OCI-LY3 (cell line): ENCODE measurements around the gene EEF2K.

Experiments
- H2AFZ ChIP-seq: fragments of 200-600, 300-600 bp; shearing (Covaris generic); 2 replicates; pipeline ENCODE4 v1.6.0; 2014; ENCODE audit warnings: antibody characterized with exemption, low read depth, low read length
- H3K27ac ChIP-seq: fragments of 200-600, 300-600 bp; sonication (generic); 2 replicates; pipeline ENCODE4 v1.5.1; 2014; ENCODE audit warnings: mild to moderate bottlenecking, low read length, moderate library complexity, mixed read lengths
- H3K27me3 ChIP-seq: fragments of 200-600, 300-600 bp; sonication (generic); 2 replicates; pipeline ENCODE4 v1.6.1; 2014; ENCODE audit warnings: low read depth, low read length, mixed read lengths
- H3K36me3 ChIP-seq: fragments of 200-600, 300-600 bp; sonication (generic); replicated peaks from 2 replicates; pipeline ENCODE3; 2014; ENCODE audit warnings: low read depth, low read length, mixed read lengths
- H3K4me1 ChIP-seq: fragments of 300-600, 200-600 bp; sonication (generic); 2 replicates; pipeline ENCODE4 v1.6.1; 2014; ENCODE audit warnings: low read length, mixed read lengths
- H3K4me2 ChIP-seq: fragments of 200-600, 300-600 bp; sonication (generic); 2 replicates; pipeline ENCODE4 v1.6.1; 2014; ENCODE audit warnings: low read length, mixed read lengths
- H3K4me3 ChIP-seq: fragments of 300-600, 200-600 bp; sonication (generic); 2 replicates; pipeline ENCODE4 v1.5.1; 2014; ENCODE audit warnings: antibody characterized with exemption, mild to moderate bottlenecking, low read length, moderate library complexity
- H3K79me2 ChIP-seq: fragments of 300-600, 200-600 bp; shearing (Covaris generic); 2 replicates; pipeline ENCODE4 v1.6.1; 2014; ENCODE audit warnings: mild to moderate bottlenecking, low read length, mixed read lengths
- H3K9ac ChIP-seq: fragments of 300-600, 200-600 bp; shearing (Covaris generic); 2 replicates; pipeline ENCODE4 v1.6.0; 2014; ENCODE audit warnings: mild to moderate bottlenecking, low read length, moderate library complexity
- H3K9me3 ChIP-seq: fragments of 200-600, 300-600 bp; shearing (Covaris generic); 2 replicates; pipeline ENCODE4 v1.6.1; 2014; ENCODE audit warnings: low read length, mixed read lengths; ENCODE audit not compliant: insufficient read depth
- H4K20me1 ChIP-seq: fragments of 200-600, 300-600 bp; sonication (generic); 2 replicates; pipeline ENCODE4 v1.6.1; 2016; ENCODE audit warnings: low read length, mixed read lengths; ENCODE audit not compliant: insufficient read depth
- EZH2phosphoT487 ChIP-seq: fragments of 200-600 bp; shearing (Covaris generic); IDR thresholded peaks from 2 replicates; pipeline ENCODE4 v1.6.1; 2018; ENCODE audit warnings: antibody characterized with exemption, mixed run types, low read depth
- TF ChIP-seq, protein P1 (sequence below): fragments of 200-600, 300-600 bp; sonication (generic); IDR thresholded peaks from 2 replicates; pipeline ENCODE4 v1.5.1; 2014; ENCODE audit warnings: antibody characterized with exemption, low read length, low read depth

Gene EEF2K

DNA sequence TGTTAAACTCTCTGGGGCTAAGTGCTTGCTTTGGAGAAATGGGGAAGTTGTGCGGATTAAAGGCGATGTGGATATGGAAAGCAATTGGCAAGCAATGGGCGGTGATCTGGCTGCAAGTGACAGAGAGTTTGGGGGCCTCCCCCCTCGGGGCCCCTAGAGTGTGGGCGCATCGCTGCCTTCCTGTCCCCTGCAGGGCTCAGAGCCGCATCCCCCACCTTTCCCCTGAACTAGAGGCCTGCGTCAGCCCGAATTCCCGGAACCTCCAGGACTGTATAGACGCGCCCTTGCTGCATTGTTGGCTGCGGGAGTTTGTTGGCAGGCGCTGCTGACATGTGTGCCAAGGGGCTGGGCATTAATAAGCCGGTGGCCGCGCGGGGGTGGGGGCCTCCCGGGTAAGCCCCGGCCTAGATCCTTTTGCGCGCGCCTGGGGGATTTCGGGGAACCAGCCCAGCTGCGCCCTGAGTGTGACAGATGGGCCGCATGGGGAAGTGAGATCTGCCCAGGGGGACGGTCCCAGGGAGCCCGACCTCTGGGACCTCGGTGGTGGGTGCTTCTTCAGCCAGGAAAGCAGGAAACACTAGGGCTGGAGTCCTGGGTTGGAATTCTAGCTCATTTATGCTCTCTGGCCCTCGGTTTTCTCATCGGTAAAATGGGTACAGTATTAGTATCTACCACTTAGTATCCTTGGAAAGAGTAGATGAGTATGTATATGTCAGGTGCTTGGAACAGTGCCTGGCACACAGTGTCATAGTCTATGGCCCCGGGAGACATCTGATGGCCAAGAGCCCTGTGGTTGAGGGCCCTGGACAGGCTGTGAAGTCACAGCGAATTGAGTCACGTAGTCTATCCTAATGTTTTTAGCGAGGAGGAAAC lies 1.0 kb downstream of the EEF2K start:
- TF ChIP-seq, protein P1, sequence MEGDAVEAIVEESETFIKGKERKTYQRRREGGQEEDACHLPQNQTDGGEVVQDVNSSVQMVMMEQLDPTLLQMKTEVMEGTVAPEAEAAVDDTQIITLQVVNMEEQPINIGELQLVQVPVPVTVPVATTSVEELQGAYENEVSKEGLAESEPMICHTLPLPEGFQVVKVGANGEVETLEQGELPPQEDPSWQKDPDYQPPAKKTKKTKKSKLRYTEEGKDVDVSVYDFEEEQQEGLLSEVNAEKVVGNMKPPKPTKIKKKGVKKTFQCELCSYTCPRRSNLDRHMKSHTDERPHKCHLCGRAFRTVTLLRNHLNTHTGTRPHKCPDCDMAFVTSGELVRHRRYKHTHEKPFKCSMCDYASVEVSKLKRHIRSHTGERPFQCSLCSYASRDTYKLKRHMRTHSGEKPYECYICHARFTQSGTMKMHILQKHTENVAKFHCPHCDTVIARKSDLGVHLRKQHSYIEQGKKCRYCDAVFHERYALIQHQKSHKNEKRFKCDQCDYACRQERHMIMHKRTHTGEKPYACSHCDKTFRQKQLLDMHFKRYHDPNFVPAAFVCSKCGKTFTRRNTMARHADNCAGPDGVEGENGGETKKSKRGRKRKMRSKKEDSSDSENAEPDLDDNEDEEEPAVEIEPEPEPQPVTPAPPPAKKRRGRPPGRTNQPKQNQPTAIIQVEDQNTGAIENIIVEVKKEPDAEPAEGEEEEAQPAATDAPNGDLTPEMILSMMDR = no peak
- no peak for TF ChIP-seq EZH2phosphoT487
- peak overlapping the region; percentile 95 for H3K4me2 ChIP-seq
- peaks cover 48% of the 10 kb centered on the region for H4K20me1 ChIP-seq
- H3K36me3 ChIP-seq = peaks cover 44% of the 10 kb centered on the region
- peaks cover 59% of the 10 kb centered on the region for H3K79me2 ChIP-seq
- H3K4me3 ChIP-seq = peak overlapping the region; percentile 92
- peaks cover 38% of the 10 kb centered on the region for H3K4me1 ChIP-seq
- no peak overlapping the region for H2AFZ ChIP-seq
- H3K9me3 ChIP-seq = no peaks in the 10 kb centered on the region
- H3K27ac ChIP-seq = peak overlapping the region; percentile 79
- no peaks in the 10 kb centered on the region for H3K27me3 ChIP-seq
- H3K9ac ChIP-seq = peak overlapping the region; percentile 98

DNA sequence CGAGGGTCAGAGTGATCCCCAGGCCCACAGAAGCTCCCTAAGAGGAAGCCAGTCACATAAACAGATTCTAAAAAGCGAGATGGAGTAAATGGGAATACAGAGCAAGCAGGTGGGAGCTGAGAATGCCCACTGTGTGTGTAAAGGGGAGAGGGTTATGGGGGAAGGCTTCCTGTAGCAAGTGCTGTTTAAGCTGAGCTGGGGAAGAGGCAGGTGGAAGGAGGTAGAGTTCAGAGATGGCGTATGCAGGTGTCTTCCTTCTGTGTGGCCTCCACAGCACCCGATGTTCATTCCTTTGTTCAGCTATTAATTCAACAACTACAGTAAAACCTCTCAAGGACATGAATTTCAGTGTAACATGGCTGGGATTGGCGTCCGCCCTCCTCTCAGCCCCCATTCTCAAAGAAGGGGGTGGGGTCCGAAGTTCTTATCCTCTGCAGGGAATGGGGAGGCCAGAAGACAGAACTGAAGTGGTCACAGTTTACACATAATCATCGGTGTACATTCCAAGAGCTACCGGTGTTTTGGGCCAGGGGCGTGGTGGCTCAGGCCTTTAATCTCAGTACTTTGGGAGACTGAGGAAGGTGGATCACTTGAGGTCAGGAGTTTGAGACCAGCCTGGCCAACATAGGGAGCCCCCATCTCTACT lies 1.8 kb downstream of the EEF2K start:
- Histone ChIP-seq H3K9ac (peak overlapping the region; percentile 98), H4K20me1 (peaks cover 49% of the 10 kb centered on the region), H3K79me2 (peaks cover 67% of the 10 kb centered on the region), H3K4me1 (peaks cover 38% of the 10 kb centered on the region), H2AFZ (no peak overlapping the region), H3K27ac (peak overlapping the region; percentile 79), H3K4me3 (peak overlapping the region; percentile 92), H3K36me3 (peaks cover 45% of the 10 kb centered on the region), H3K4me2 (peak overlapping the region; percentile 95), H3K9me3 (no peaks in the 10 kb centered on the region), H3K27me3 (no peaks in the 10 kb centered on the region)
- TF ChIP-seq, protein P1 = no peak
- TF ChIP-seq EZH2phosphoT487 = no peak

DNA sequence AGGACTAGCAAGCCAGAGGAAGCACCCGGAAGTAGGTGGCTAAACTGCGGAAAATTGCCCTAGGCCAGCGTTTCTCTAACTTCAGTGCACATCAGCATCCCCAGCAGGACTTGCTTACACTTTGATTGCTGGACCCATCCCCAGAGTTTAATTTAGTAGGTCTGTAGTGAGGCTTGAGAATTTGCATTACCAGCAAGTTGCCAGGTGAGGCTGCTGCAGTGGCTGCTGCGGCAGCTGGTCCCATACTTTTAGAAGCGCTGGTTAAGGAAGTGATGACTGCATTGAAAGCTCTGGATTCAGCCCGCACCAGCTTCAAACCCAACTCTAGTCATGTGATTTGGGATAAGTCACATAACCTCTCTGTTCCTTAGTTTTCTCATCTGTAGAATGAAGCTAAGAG lies 4.2 kb downstream of the EEF2K start:
- H3K36me3 ChIP-seq = peaks cover 64% of the 10 kb centered on the region
- H3K27ac ChIP-seq = no peak overlapping the region

More for the DNA sequence above, 4.2 kb downstream of the EEF2K start:
- peaks cover 72% of the 10 kb centered on the region for H4K20me1 ChIP-seq
- no peak overlapping the region for H2AFZ ChIP-seq
- no peak overlapping the region for H3K9ac ChIP-seq
- no peaks in the 10 kb centered on the region for H3K27me3 ChIP-seq
- peaks cover 37% of the 10 kb centered on the region for H3K4me1 ChIP-seq
- no peak overlapping the region for H3K4me3 ChIP-seq
- H3K9me3 ChIP-seq = no peaks in the 10 kb centered on the region
- H3K79me2 ChIP-seq = peaks cover 92% of the 10 kb centered on the region
- H3K4me2 ChIP-seq = no peak overlapping the region
- TF ChIP-seq, protein P1 = no peak
- TF ChIP-seq EZH2phosphoT487 = no peak
